Prostate gland (tissue), 2 donors: ENCODE results near the gene IL3RA. TPM values are rescaled to one million over a fixed set of nuclear protein-coding genes. Genes with fewer than 3 reads are reported as not detected.

ENCODE experiments used
- DNase-seq: peaks from one replicate; pipeline ENCODE4 v3.0.0-alpha.2; 2019; ENCODE audit warnings: low spot score
- H3K27ac ChIP-seq, 2 donors: fragments of 200-600 bp; sonication (generic); 2 replicates each; pipeline ENCODE4 v1.5.1; 2017 to 2019
- H3K27me3 ChIP-seq: fragments of 200-600 bp; sonication (generic); replicated peaks from 2 replicates; pipeline ENCODE4 v1.5.1; 2019; ENCODE audit not compliant: insufficient read depth
- H3K36me3 ChIP-seq, 2 donors: fragments of 200-600 bp; sonication (generic); 1 replicate in 1 of 2; 2 replicates in 1 of 2; pipeline versions ENCODE4 v1.5.1 to v1.8.1; 2017 to 2019
- H3K4me1 ChIP-seq: fragments of 200-600 bp; sonication (generic); replicated peaks from 2 replicates; pipeline ENCODE4 v1.5.1; 2019
- H3K4me3 ChIP-seq, 2 donors: fragments of 200-600 bp; sonication (generic); 2 replicates each; pipeline ENCODE4 v1.5.1; 2017 to 2019
- H3K9me3 ChIP-seq: fragments of 200-600 bp; sonication (generic); 2 replicates; pipeline ENCODE4 v1.5.1; 2017
- CTCF ChIP-seq, 4 experiments: fragments of 200-600 bp in 2 of 4; fragments of 450-650 bp in 2 of 4; sonication (generic) in 2 of 4; IDR thresholded peaks; 1 replicate in 3 of 4; 2 replicates in 1 of 4; pipeline ENCODE4 v1.5.1; 2016 to 2019; ENCODE audit warnings: antibody characterized with exemption in 4 of 4, mild to moderate bottlenecking in 2 of 4, moderate library complexity in 2 of 4
- POLR2A ChIP-seq: fragments of 450-650 bp; IDR thresholded peaks from one replicate; pipeline ENCODE4 v1.6.1; 2016; ENCODE audit warnings: antibody characterized with exemption, mild to moderate bottlenecking
- POLR2AphosphoS5 ChIP-seq: sonication (generic); formaldehyde crosslinking; IDR thresholded peaks from one replicate; pipeline ENCODE4 v1.6.1; 2017; ENCODE audit warnings: antibody characterized with exemption
- WGBS: methylation state at CpG from one replicate; pipeline ENCODE4 v1.1.5; 2018; 5-methylcytosine and 5-hydroxymethylcytosine counted together
- intact Hi-C: fragments of 100-400 bp; cut with DNase I; formaldehyde crosslinking; loops from one replicate; pipeline ENCODE4 v1.14.2; 2022
- total RNA-seq, 2 donors: library from RNA; depleted of rRNA; stranded (reverse); fragments of >200 nt; gene quantifications; one replicate each; pipeline ENCODE4 v1.1.0, GENCODE V29; 2016

IL3RA gene
- total RNA-seq, 2 donors from 2014 or later: 3.3 to 7.2 TPM

- H3K4me1 ChIP-seq: peaks cover 7% of the 10 kb centered on the region
- no peak overlapping the region for H3K27ac ChIP-seq
- H3K27me3 ChIP-seq: no peaks in the 10 kb centered on the region
- H3K9me3 ChIP-seq: no peaks in the 10 kb centered on the region
- WGBS: 96% methylated on average over 39 of the region's 41 CpGs
- H3K36me3 ChIP-seq: peaks cover 34 to 54% of the 10 kb centered on the region in 2 donors
- TF ChIP-seq POLR2AphosphoS5 (no peak), POLR2A (no peak), CTCF (IDR thresholded peaks at IDR 0.05) (no peak)
- no peak for DNase-seq
- intact Hi-C loops: no loop called here
- no peak overlapping the region for H3K4me3 ChIP-seq
Measured at GRCh38 chrX:1386338-1387127, 49.9 kb downstream of the IL3RA start.

- WGBS: 95% methylated on average over 43 of the region's 43 CpGs
- peaks cover 34 to 54% of the 10 kb centered on the region in 2 donors for H3K36me3 ChIP-seq
- DNase-seq: no peak
Measured at GRCh38 chrX:1387141-1387776, 50.7 kb downstream of the IL3RA start.

GRCh38 chrX:1388651-1389050, 52.1 kb downstream of the IL3RA start:
- Histone ChIP-seq H3K27ac (no peak overlapping the region), H3K4me3 (no peak overlapping the region)
- no peak for DNase-seq

More at GRCh38 chrX:1387141-1387776, 50.7 kb downstream of the IL3RA start:
- no peaks in the 10 kb centered on the region for H3K27me3 ChIP-seq
- no peak overlapping the region for H3K27ac ChIP-seq
- H3K4me1 ChIP-seq: peaks cover 7% of the 10 kb centered on the region
- H3K4me3 ChIP-seq: no peak overlapping the region
- TF ChIP-seq POLR2A (no peak), POLR2AphosphoS5 (no peak), CTCF (IDR thresholded peaks at IDR 0.05) (no peak)
- no peaks in the 10 kb centered on the region for H3K9me3 ChIP-seq
- intact Hi-C loops: no loop called here

GRCh38 chrX:1389181-1389992, 52.8 kb downstream of the IL3RA start:
- Histone ChIP-seq H3K9me3 (no peaks in the 10 kb centered on the region), H3K4me3 (no peak overlapping the region), H3K4me1 (peaks cover 7% of the 10 kb centered on the region), H3K27ac (no peak overlapping the region), H3K27me3 (no peaks in the 10 kb centered on the region), H3K36me3 (peaks cover 34 to 54% of the 10 kb centered on the region in 2 donors)
- TF ChIP-seq POLR2AphosphoS5: no peak
- TF ChIP-seq POLR2A: no peak
- TF ChIP-seq CTCF (IDR thresholded peaks at IDR 0.05): no peak
- intact Hi-C loops: no loop called here
- WGBS: 90% methylated on average over 51 of the region's 51 CpGs
- no peak for DNase-seq

More at GRCh38 chrX:1388651-1389050, 52.1 kb downstream of the IL3RA start:
- H3K4me1 ChIP-seq: peaks cover 7% of the 10 kb centered on the region
- no peak for TF ChIP-seq CTCF (IDR thresholded peaks at IDR 0.05)
- no peak for TF ChIP-seq POLR2AphosphoS5
- TF ChIP-seq POLR2A: no peak
- 82% methylated on average over 4 of the region's 4 CpGs for WGBS
- H3K36me3 ChIP-seq: peaks cover 34 to 54% of the 10 kb centered on the region in 2 donors
- no peaks in the 10 kb centered on the region for H3K27me3 ChIP-seq
- intact Hi-C loops: no loop called here
- H3K9me3 ChIP-seq: no peaks in the 10 kb centered on the region
